GM19463 (cell line): ENCODE results near the gene RARRES2.
A peak's percentile ranks its signal among the peaks of the same experiment; 100 is the strongest.

ENCODE experiments used
- ATAC-seq: cut with Tn5 transposase; IDR thresholded peaks from one replicate; pipeline ENCODE4 v1.9.1; 2021; ENCODE audit warnings: mild to moderate bottlenecking, moderate library complexity; ENCODE audit not compliant: unreplicated experiment

The RARRES2 gene

GRCh38 chr7:150363370-150363769, 21.9 kb upstream of the RARRES2 start:
- no peak for ATAC-seq

- ATAC-seq, result no peak
Observed at GRCh38 chr7:150361807-150362621, 20.6 kb upstream of the RARRES2 start.

GRCh38 chr7:150361402-150361801, 20.0 kb upstream of the RARRES2 start:
- ATAC-seq, result no peak

- ATAC-seq, result no peak
Observed at GRCh38 chr7:150360363-150361058, 19.1 kb upstream of the RARRES2 start.

- ATAC-seq, result no peak
Observed at GRCh38 chr7:150359622-150360362, 18.4 kb upstream of the RARRES2 start.

GRCh38 chr7:150358988-150359621, 17.7 kb upstream of the RARRES2 start:
- no peak for ATAC-seq

GRCh38 chr7:150358433-150358832, 17.0 kb upstream of the RARRES2 start:
- no peak for ATAC-seq

- ATAC-seq, result peak; percentile 17
Observed at GRCh38 chr7:150357771-150358427, 16.5 kb upstream of the RARRES2 start.

- ATAC-seq, result peak; percentile 75
Observed at GRCh38 chr7:150357270-150357669, 15.8 kb upstream of the RARRES2 start.

GRCh38 chr7:150356265-150356897, 15.0 kb upstream of the RARRES2 start:
- ATAC-seq, result no peak

- no peak for ATAC-seq
Observed at GRCh38 chr7:150355666-150356059, 14.2 kb upstream of the RARRES2 start.

GRCh38 chr7:150351587-150352194, 10.3 kb upstream of the RARRES2 start:
- no peak for ATAC-seq

- ATAC-seq, result no peak
Observed at GRCh38 chr7:150346922-150347321, 5.5 kb upstream of the RARRES2 start.

- ATAC-seq, result no peak
Observed at GRCh38 chr7:150345012-150345411, 3.6 kb upstream of the RARRES2 start.

- no peak for ATAC-seq
Observed at GRCh38 chr7:150344299-150344698, 2.9 kb upstream of the RARRES2 start.

- no peak for ATAC-seq
Observed at GRCh38 chr7:150343225-150343624, 1.8 kb upstream of the RARRES2 start.

GRCh38 chr7:150342121-150342408, 636 bp upstream of the RARRES2 start:
- no peak for ATAC-seq

GRCh38 chr7:150340875-150341262, 560 bp downstream of the RARRES2 start:
- ATAC-seq, result no peak

GRCh38 chr7:150340024-150340749, 1.2 kb downstream of the RARRES2 start:
- no peak for ATAC-seq
